ENCODE measurements around the gene USH1G. TPM values are rescaled to one million over a fixed set of nuclear protein-coding genes. Genes with fewer than 3 reads are reported as not detected.

Gene USH1G
- total RNA-seq, 4 donors from 2014 or later, result 0.27 to 0.32 TPM; not detected in 2

DNA sequence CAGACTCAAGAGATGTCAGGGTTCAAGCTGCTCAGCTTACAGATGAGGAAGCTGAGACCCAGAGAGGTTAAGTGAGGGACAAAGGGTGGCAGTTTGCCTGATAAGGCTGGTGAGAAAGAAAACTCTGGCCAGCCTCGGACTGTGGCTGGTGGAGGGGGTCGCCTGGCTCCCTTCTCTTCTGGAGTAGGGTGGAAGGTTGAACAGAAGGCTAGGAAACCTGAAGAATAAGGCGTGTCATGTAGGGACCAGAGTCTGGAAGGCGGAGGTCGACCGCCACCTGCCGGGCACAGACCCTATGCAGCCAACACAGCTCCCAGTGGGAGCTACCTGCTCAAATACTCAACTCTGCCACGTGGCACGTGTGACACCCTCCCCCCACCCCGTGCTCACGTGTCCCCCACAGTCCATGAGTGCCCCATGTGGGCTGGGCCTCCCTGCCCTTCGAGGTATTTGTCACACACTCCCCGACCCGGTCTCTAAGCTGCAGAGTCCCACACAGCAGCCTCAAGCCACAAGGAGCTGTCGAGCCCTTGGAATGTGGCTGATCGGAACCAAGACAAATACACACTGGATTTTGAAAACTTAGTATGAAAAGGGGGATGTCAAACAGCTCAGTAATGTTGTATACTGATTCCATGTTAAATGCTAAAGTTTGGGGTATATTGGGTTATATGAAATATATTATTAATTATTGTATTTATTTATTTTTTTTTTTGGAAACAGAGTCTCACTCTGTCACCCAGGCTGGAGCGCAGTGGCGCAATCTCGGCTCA is 37.7 kb upstream of the USH1G start:
- Histone ChIP-seq H3K4me3 (no peak overlapping the region), H3K36me3 (no peaks in the 10 kb centered on the region), H3K4me1 (peaks cover 0 to 5% (median 2%) of the 10 kb centered on the region in 4 donors), H3K27ac (no peak overlapping the region), H3K9me3 (no peaks in the 10 kb centered on the region), H3K27me3 (no peaks in the 10 kb centered on the region)
- intact Hi-C loops (cut with DNase I; ENCODE audit: low total_unique reads), result loop anchor here (10.0 kb wide), 1 partner anchor 54 kb away; the partner anchor contains the start of gene MRPL58
- no peak for TF ChIP-seq EP300 (IDR thresholded peaks at IDR 0.05; ENCODE audit: low read depth)
- TF ChIP-seq, protein P1, sequence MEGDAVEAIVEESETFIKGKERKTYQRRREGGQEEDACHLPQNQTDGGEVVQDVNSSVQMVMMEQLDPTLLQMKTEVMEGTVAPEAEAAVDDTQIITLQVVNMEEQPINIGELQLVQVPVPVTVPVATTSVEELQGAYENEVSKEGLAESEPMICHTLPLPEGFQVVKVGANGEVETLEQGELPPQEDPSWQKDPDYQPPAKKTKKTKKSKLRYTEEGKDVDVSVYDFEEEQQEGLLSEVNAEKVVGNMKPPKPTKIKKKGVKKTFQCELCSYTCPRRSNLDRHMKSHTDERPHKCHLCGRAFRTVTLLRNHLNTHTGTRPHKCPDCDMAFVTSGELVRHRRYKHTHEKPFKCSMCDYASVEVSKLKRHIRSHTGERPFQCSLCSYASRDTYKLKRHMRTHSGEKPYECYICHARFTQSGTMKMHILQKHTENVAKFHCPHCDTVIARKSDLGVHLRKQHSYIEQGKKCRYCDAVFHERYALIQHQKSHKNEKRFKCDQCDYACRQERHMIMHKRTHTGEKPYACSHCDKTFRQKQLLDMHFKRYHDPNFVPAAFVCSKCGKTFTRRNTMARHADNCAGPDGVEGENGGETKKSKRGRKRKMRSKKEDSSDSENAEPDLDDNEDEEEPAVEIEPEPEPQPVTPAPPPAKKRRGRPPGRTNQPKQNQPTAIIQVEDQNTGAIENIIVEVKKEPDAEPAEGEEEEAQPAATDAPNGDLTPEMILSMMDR (IDR thresholded peaks at IDR 0.05), result peak in 2 of 5 experiments; percentile 50 to 69
- WGBS, 2 donors (ENCODE audit: low coverage in 1 of 2), result 44 to 100% methylated on average over 2 to 19 of the region's 19 CpGs
- in situ Hi-C loops (cut with MboI; ENCODE audit: low pct_ligation_motif_present in 1 of 4, low pct_unique_long_range_greater_than_20kb in 1 of 4, low sequenced_read_pairs in 3 of 4), result loop anchor here in 1 of 4 donors (25.0 kb wide), 1 partner anchor 227 kb away; the partner anchor contains the start of gene SUMO2
- DNase-seq, result peak; percentile 57

DNA sequence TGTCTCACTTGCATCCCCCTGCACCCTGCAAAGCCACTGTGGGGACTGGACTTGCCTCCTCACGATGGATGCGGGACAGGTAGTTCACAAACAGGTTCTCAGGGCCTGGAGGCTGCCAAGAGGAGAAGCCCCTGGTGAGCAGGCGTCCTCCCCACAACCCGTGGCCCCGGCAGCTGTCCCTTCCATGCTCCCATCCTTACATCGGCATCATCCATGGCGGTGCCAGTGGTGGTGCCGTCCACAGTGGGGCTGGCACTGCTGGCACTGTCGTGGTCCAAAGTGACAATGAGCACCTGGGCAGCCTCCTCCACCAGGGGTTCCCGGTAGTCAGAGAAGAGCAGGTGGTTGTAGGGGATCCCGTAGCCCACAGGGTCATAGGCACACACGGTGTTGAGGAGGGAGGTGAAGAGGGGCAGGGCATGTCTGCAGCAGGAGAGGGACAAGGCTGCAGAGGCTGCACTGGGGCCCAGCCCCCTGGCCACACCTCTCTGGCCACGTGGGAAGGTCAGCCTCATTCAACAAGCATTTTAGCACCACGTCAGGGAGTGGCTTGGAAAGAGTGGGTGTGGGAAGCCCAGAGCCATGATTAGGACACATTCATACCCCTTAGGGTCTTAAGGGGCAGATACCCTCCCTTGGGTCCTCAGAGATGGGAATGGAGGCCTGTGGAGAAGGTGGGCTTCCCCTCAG is 36.9 kb upstream of the USH1G start:
- in situ Hi-C loops (cut with MboI; ENCODE audit: low pct_ligation_motif_present in 1 of 4, low pct_unique_long_range_greater_than_20kb in 1 of 4, low sequenced_read_pairs in 3 of 4), result loop anchor here in 1 of 4 donors (25.0 kb wide), 1 partner anchor 227 kb away; the partner anchor contains the start of gene SUMO2
- Histone ChIP-seq H3K36me3 (no peaks in the 10 kb centered on the region), H3K4me1 (peaks cover 0 to 5% (median 2%) of the 10 kb centered on the region in 4 donors), H3K27me3 (no peaks in the 10 kb centered on the region), H3K27ac (no peak overlapping the region), H3K9me3 (no peaks in the 10 kb centered on the region), H3K4me3 (no peak overlapping the region)
- TF ChIP-seq, protein P1 (IDR thresholded peaks at IDR 0.05), result no peak
- TF ChIP-seq POLR2A (IDR thresholded peaks at IDR 0.05) (no peak), POLR2AphosphoS5 (IDR thresholded peaks at IDR 0.05) (no peak), EP300 (IDR thresholded peaks at IDR 0.05; ENCODE audit: low read depth) (no peak)
- 75% methylated on average over 13 of the region's 14 CpGs; no CpG with 5 or more reads in 1 of the 2 donors for WGBS, 2 donors (ENCODE audit: low coverage in 1 of 2)
- intact Hi-C loops (cut with DNase I; ENCODE audit: low total_unique reads), result loop anchor here (10.0 kb wide), 1 partner anchor 55 kb away; the partner anchor contains the start of gene MRPL58
- no peak for DNase-seq

DNA sequence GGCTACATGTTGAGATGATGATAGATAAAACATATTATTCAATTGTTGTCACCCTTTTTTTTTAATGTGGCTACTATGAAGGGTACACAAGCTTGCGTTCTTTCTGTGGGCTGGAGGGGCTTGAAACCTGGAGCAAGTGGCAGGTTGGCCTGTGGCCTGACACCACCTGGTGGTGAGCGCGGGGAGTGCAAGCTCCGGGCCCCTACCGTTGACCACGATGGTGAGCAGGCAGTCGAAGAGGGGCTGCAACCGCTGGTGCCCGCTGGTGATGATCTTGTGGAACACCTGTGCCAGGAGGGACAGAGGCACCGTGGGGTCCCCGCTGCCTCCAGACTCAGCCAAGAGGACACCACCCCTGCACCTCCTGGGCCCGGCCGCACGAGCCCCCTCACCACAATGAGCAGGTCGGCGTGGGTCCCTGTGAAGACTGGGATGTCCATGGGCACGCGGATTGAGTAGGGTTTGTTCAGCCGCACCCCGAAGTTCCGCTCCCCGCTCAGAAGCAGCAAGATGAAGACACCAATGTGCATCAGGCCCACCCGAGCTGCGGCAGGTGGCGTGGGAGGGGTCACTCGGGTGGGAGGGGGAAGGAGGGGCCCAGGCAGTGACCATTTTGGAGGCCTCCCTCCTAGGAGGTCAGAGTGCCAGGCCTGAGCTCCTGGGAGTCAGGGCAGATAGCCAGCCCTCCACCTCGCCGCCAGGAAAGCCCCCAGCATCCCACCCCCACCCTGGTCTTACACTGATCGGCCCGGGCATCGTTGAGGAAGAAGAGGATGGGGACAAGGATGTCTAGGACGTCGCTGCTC is 35.1 kb upstream of the USH1G start:
- peak; percentile 79 for DNase-seq
- WGBS, 2 donors (ENCODE audit: low coverage in 1 of 2), result 14 to 47% methylated on average over 1 to 32 of the region's 33 CpGs
- Histone ChIP-seq H3K9me3 (no peaks in the 10 kb centered on the region), H3K4me1 (peaks cover 0 to 12% (median 3%) of the 10 kb centered on the region in 4 donors), H3K4me3 (no peak overlapping the region), H3K36me3 (no peaks in the 10 kb centered on the region), H3K27me3 (no peaks in the 10 kb centered on the region), H3K27ac (no peak overlapping the region)
- TF ChIP-seq, protein P1 (IDR thresholded peaks at IDR 0.05), result peak; percentile 94 to 97 (median 94)
- TF ChIP-seq POLR2A (IDR thresholded peaks at IDR 0.05), result no peak
- in situ Hi-C loops (cut with MboI; ENCODE audit: low pct_ligation_motif_present in 1 of 4, low pct_unique_long_range_greater_than_20kb in 1 of 4, low sequenced_read_pairs in 3 of 4) (loop anchor here in 1 of 4 donors (25.0 kb wide), 1 partner anchor 229 kb away; the partner anchor contains the start of gene SUMO2), intact Hi-C loops (cut with DNase I; ENCODE audit: low total_unique reads) (no loop called here)

All from transverse colon (tissue), 4 donors.